ENCODE data around the gene LRRC47.

LRRC47 gene

GRCh38 chr1:3773572-3774275, 22.6 kb downstream of the LRRC47 start:
- no peak for DNase-seq (ENCODE audit: extremely low read depth, insufficient read length)
- TF ChIP-seq CTCF (IDR thresholded peaks at IDR 0.05; ENCODE audit: insufficient read depth, low read length, poor library complexity, severe bottlenecking) = no peak
- Histone ChIP-seq H3K36me3 (ENCODE audit: control insufficient read depth, insufficient read depth, low read length) (peaks cover 2% of the 10 kb centered on the region; the same call in 1 of the 2 replicates), H3K27me3 (replicated peaks; ENCODE audit: control insufficient read depth, insufficient read depth, low read length) (no peaks in the 10 kb centered on the region; the same call in 1 of the 2 replicates), H3K4me3 (replicated peaks; ENCODE audit: low read depth, low read length) (no peak overlapping the region)

- no peak for DNase-seq (ENCODE audit: extremely low read depth, insufficient read length)
- no peaks in the 10 kb centered on the region; the same call in 1 of the 2 replicates for H3K36me3 ChIP-seq (ENCODE audit: control insufficient read depth, insufficient read depth, low read length)
- H3K27me3 ChIP-seq (replicated peaks; ENCODE audit: control insufficient read depth, insufficient read depth, low read length) = no peaks in the 10 kb centered on the region; the same call in 1 of the 2 replicates
- H3K4me3 ChIP-seq (replicated peaks; ENCODE audit: low read depth, low read length) = peak within 1 kb of the TSS; percentile 57
- TF ChIP-seq CTCF (IDR thresholded peaks at IDR 0.05; ENCODE audit: insufficient read depth, low read length, poor library complexity, severe bottlenecking) = no peak
Measured at GRCh38 chr1:3772715-3773571, 23.4 kb downstream of the LRRC47 start, which contains the start of gene SMIM1. Gene SMIM1 (plus strand): TSS chr1:3772749. CDS start chr1:3775374, 2,625 bp downstream.

GRCh38 chr1:3772027-3772714, 24.1 kb downstream of the LRRC47 start:
- peak; percentile 78 for DNase-seq (ENCODE audit: extremely low read depth, insufficient read length)
- H3K36me3 ChIP-seq (ENCODE audit: control insufficient read depth, insufficient read depth, low read length) = no peaks in the 10 kb centered on the region
- TF ChIP-seq CTCF (IDR thresholded peaks at IDR 0.05; ENCODE audit: insufficient read depth, low read length, poor library complexity, severe bottlenecking) = no peak
- no peaks in the 10 kb centered on the region; the same call in 1 of the 2 replicates for H3K27me3 ChIP-seq (replicated peaks; ENCODE audit: control insufficient read depth, insufficient read depth, low read length)
- peak overlapping the region; percentile 57 for H3K4me3 ChIP-seq (replicated peaks; ENCODE audit: low read depth, low read length)

GRCh38 chr1:3771108-3772026, 24.9 kb downstream of the LRRC47 start:
- no peak for TF ChIP-seq CTCF (IDR thresholded peaks at IDR 0.05; ENCODE audit: insufficient read depth, low read length, poor library complexity, severe bottlenecking)
- no peak for DNase-seq (ENCODE audit: extremely low read depth, insufficient read length)
- H3K4me3 ChIP-seq (replicated peaks; ENCODE audit: low read depth, low read length) = peak overlapping the region; percentile 57

More at GRCh38 chr1:3771108-3772026, 24.9 kb downstream of the LRRC47 start:
- H3K27me3 ChIP-seq (replicated peaks; ENCODE audit: control insufficient read depth, insufficient read depth, low read length) = no peaks in the 10 kb centered on the region; the same call in 1 of the 2 replicates
- H3K36me3 ChIP-seq (ENCODE audit: control insufficient read depth, insufficient read depth, low read length) = no peaks in the 10 kb centered on the region

Data from GM06990 (cell line).